ENCODE results near the gene SEC24A. TPM values are rescaled to one million over a fixed set of nuclear protein-coding genes. Genes with fewer than 3 reads are reported as not detected.
"Not testable (repeated sequence)": the region's sequence is repeated elsewhere in the genome, so short reads cannot be mapped to it uniquely, and the experiment has no call there.

SEC24A gene
- 5.2 and 25.8 TPM in 2 replicates for total RNA-seq (2014; rRNA removed; shearing (Covaris generic); ENCODE audit: low replicate concordance)

DNA sequence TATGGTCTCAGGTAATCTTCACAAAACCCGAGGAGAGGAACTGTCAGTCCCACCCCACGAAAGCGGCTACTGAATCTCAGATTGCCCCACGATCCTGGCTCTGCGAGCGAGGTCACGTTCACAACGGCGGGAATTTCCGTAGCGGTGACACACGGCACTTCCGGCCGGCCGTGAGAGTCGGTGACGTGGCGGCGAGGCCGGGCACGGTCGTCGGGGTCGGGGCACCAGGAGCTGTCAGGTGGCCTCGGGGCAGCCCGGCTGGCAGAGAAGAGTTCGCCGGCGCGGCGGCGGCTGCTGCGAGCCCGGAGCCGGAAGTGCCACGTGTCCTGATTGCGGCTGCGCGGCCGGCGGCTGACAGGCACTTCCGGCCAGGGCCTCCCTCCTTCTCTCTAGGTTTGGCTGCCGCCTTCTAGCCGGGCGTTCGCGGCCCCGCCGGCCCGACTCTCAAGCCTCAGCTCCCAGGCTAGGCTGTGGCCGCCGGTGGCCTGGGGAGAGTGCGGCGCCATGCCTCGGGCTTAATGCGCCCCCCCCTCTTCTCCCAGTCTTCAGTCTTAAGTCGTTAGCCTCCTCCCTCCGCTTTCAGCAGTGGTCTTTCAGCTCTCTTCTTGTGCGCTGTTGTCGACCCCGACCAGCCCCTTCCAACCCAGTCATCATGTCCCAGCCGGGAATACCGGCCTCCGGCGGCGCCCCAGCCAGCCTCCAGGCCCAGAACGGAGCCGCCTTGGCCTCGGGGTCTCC is at the start of gene SEC24A:
TSS of gene SEC24A (plus strand) at position 361 of the 738 bp plus-strand sequence. CDS start at position 653, 292 bp downstream.
- no peaks in the 10 kb centered on the region for H3K36me3 ChIP-seq (ENCODE audit: insufficient read depth, low read length)
- peak; percentile 95 for DNase-seq
- H3K4me2 ChIP-seq (ENCODE audit: low read depth, low read length, poor library complexity, severe bottlenecking) = peak within 1 kb of the TSS; percentile 85
- H3K9me2 ChIP-seq (replicated peaks; ENCODE audit: insufficient read depth, low read length) = no peaks in the 10 kb centered on the region
- H3K79me2 ChIP-seq (ENCODE audit: low read length) = peaks cover 48% of the 10 kb centered on the region
- H3K9me3 ChIP-seq (ENCODE audit: low read length) = no peaks in the 10 kb centered on the region
- H3K27me3 ChIP-seq (ENCODE audit: low read length) = no peaks in the 10 kb centered on the region
- peak within 1 kb of the TSS; percentile 89 for H3K4me3 ChIP-seq (ENCODE audit: low read length)
- peaks cover 21% of the 10 kb centered on the region for H3K4me1 ChIP-seq (ENCODE audit: low read length)
- H3K9ac ChIP-seq (ENCODE audit: low read length) = peak within 1 kb of the TSS; percentile 93
- H4K20me1 ChIP-seq (ENCODE audit: insufficient read depth, low read depth, low read length) = no peaks in the 10 kb centered on the region
- peak within 1 kb of the TSS; percentile 77 for H2AFZ ChIP-seq (ENCODE audit: low read length)
- H3K27ac ChIP-seq (ENCODE audit: low read length) = peak within 1 kb of the TSS; percentile 95

GRCh38 chr5:134599820-134600219 is 48.8 kb upstream of the SEC24A start:
- DNase-seq; H3K27ac ChIP-seq (ENCODE audit: low read length); H3K9me3 ChIP-seq (ENCODE audit: low read length); H3K79me2 ChIP-seq (ENCODE audit: low read length); H3K4me1 ChIP-seq (ENCODE audit: low read length); H3K9ac ChIP-seq (ENCODE audit: low read length); H2AFZ ChIP-seq (ENCODE audit: low read length); H3K27me3 ChIP-seq (ENCODE audit: low read length); H4K20me1 ChIP-seq (ENCODE audit: insufficient read depth, low read depth, low read length); H3K4me2 ChIP-seq (ENCODE audit: low read depth, low read length, poor library complexity, severe bottlenecking); H3K4me3 ChIP-seq (ENCODE audit: low read length); H3K9me2 ChIP-seq (replicated peaks; ENCODE audit: insufficient read depth, low read length): not testable (repeated sequence)
- peaks cover 11% of the 10 kb centered on the region; the same call in 1 of the 2 replicates for H3K36me3 ChIP-seq (ENCODE audit: insufficient read depth, low read length)

- H3K36me3 ChIP-seq (ENCODE audit: insufficient read depth, low read length) = peaks cover 17% of the 10 kb centered on the region; the same call in 1 of the 2 replicates
- H3K4me3 ChIP-seq (ENCODE audit: low read length) = no peak overlapping the region
- no peaks in the 10 kb centered on the region for H3K9me3 ChIP-seq (ENCODE audit: low read length)
- no peaks in the 10 kb centered on the region for H4K20me1 ChIP-seq (ENCODE audit: insufficient read depth, low read depth, low read length)
- no peak overlapping the region for H3K4me2 ChIP-seq (ENCODE audit: low read depth, low read length, poor library complexity, severe bottlenecking)
- no peak overlapping the region for H2AFZ ChIP-seq (ENCODE audit: low read length)
- H3K27me3 ChIP-seq (ENCODE audit: low read length) = no peaks in the 10 kb centered on the region
- no peaks in the 10 kb centered on the region for H3K79me2 ChIP-seq (ENCODE audit: low read length)
- no peak for DNase-seq
- no peaks in the 10 kb centered on the region for H3K9me2 ChIP-seq (replicated peaks; ENCODE audit: insufficient read depth, low read length)
- H3K4me1 ChIP-seq (ENCODE audit: low read length) = no peaks in the 10 kb centered on the region
- no peak overlapping the region for H3K9ac ChIP-seq (ENCODE audit: low read length)
- H3K27ac ChIP-seq (ENCODE audit: low read length) = no peak overlapping the region
These were observed 48.0 kb upstream of the SEC24A start for GRCh38 chr5:134600600-134600999.

GRCh38 chr5:134603059-134603458 is 45.5 kb upstream of the SEC24A start:
- peaks cover 34% of the 10 kb centered on the region; the same call in 1 of the 2 replicates for H3K36me3 ChIP-seq (ENCODE audit: insufficient read depth, low read length)
- no peak overlapping the region for H3K9ac ChIP-seq (ENCODE audit: low read length)
- no peaks in the 10 kb centered on the region for H3K4me1 ChIP-seq (ENCODE audit: low read length)
- no peaks in the 10 kb centered on the region for H4K20me1 ChIP-seq (ENCODE audit: insufficient read depth, low read depth, low read length)
- H3K27me3 ChIP-seq (ENCODE audit: low read length) = no peaks in the 10 kb centered on the region
- H3K4me2 ChIP-seq (ENCODE audit: low read depth, low read length, poor library complexity, severe bottlenecking) = no peak overlapping the region
- no peak overlapping the region for H3K27ac ChIP-seq (ENCODE audit: low read length)
- no peak for DNase-seq
- no peak overlapping the region for H2AFZ ChIP-seq (ENCODE audit: low read length)
- H3K79me2 ChIP-seq (ENCODE audit: low read length) = no peaks in the 10 kb centered on the region
- H3K4me3 ChIP-seq (ENCODE audit: low read length) = no peak overlapping the region
- no peaks in the 10 kb centered on the region for H3K9me2 ChIP-seq (replicated peaks; ENCODE audit: insufficient read depth, low read length)
- H3K9me3 ChIP-seq (ENCODE audit: low read length) = no peaks in the 10 kb centered on the region

GRCh38 chr5:134604908-134605307 is 43.7 kb upstream of the SEC24A start:
- H3K4me2 ChIP-seq (ENCODE audit: low read depth, low read length, poor library complexity, severe bottlenecking) = no peak overlapping the region
- H3K27me3 ChIP-seq (ENCODE audit: low read length) = no peaks in the 10 kb centered on the region
- H3K36me3 ChIP-seq (ENCODE audit: insufficient read depth, low read length) = peaks cover 38% of the 10 kb centered on the region; the same call in 1 of the 2 replicates

DNA sequence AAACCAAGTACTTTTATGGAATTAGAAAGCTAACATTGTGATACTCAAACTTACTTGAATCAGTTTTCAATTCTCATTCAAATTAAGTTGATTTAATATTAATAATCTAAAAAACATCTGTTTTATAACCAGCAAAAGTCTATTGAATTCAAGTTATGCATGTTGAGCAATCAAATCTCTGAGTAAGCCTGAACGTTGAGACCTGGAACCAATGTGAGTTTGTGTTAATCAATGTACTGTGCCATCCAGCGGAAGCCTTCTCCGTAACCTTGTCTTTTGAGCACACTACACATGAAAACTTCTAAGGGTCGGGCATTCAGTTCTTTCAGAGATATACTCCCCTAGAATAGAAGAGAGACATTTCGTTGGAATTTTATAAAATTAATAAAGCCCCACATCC is 41.9 kb upstream of the SEC24A start:
- Histone ChIP-seq H3K9me3 (ENCODE audit: low read length) (no peaks in the 10 kb centered on the region), H3K36me3 (ENCODE audit: insufficient read depth, low read length) (peaks cover 48% of the 10 kb centered on the region; the same call in 1 of the 2 replicates), H3K27me3 (ENCODE audit: low read length) (no peaks in the 10 kb centered on the region), H3K4me2 (ENCODE audit: low read depth, low read length, poor library complexity, severe bottlenecking) (no peak overlapping the region), H3K4me3 (ENCODE audit: low read length) (no peak overlapping the region), H3K4me1 (ENCODE audit: low read length) (peaks cover 3% of the 10 kb centered on the region; the same call in 1 of the 2 replicates), H2AFZ (ENCODE audit: low read length) (no peak overlapping the region), H3K9me2 (replicated peaks; ENCODE audit: insufficient read depth, low read length) (no peaks in the 10 kb centered on the region), H3K79me2 (ENCODE audit: low read length) (no peaks in the 10 kb centered on the region), H3K27ac (ENCODE audit: low read length) (no peak overlapping the region), H3K9ac (ENCODE audit: low read length) (no peak overlapping the region), H4K20me1 (ENCODE audit: insufficient read depth, low read depth, low read length) (no peaks in the 10 kb centered on the region)
- no peak for DNase-seq

More at GRCh38 chr5:134604908-134605307, 43.7 kb upstream of the SEC24A start:
- no peak for DNase-seq
- no peaks in the 10 kb centered on the region for H3K79me2 ChIP-seq (ENCODE audit: low read length)
- no peaks in the 10 kb centered on the region for H4K20me1 ChIP-seq (ENCODE audit: insufficient read depth, low read depth, low read length)
- H3K9me2 ChIP-seq (replicated peaks; ENCODE audit: insufficient read depth, low read length) = no peaks in the 10 kb centered on the region
- H2AFZ ChIP-seq (ENCODE audit: low read length) = no peak overlapping the region
- peaks cover 3% of the 10 kb centered on the region; the same call in 1 of the 2 replicates for H3K4me1 ChIP-seq (ENCODE audit: low read length)
- H3K9ac ChIP-seq (ENCODE audit: low read length) = no peak overlapping the region
- no peak overlapping the region for H3K4me3 ChIP-seq (ENCODE audit: low read length)
- H3K9me3 ChIP-seq (ENCODE audit: low read length) = no peaks in the 10 kb centered on the region
- no peak overlapping the region for H3K27ac ChIP-seq (ENCODE audit: low read length)

GRCh38 chr5:134608555-134608954 is 40.0 kb upstream of the SEC24A start:
- Histone ChIP-seq H3K4me3 (ENCODE audit: low read length) (no peak overlapping the region), H2AFZ (ENCODE audit: low read length) (no peak overlapping the region), H3K4me2 (ENCODE audit: low read depth, low read length, poor library complexity, severe bottlenecking) (no peak overlapping the region), H3K4me1 (ENCODE audit: low read length) (peaks cover 3% of the 10 kb centered on the region; the same call in 1 of the 2 replicates), H3K9ac (ENCODE audit: low read length) (no peak overlapping the region), H3K9me2 (replicated peaks; ENCODE audit: insufficient read depth, low read length) (no peaks in the 10 kb centered on the region), H3K27me3 (ENCODE audit: low read length) (no peaks in the 10 kb centered on the region), H3K9me3 (ENCODE audit: low read length) (no peaks in the 10 kb centered on the region), H3K36me3 (ENCODE audit: insufficient read depth, low read length) (peaks cover 48% of the 10 kb centered on the region; the same call in 1 of the 2 replicates), H3K79me2 (ENCODE audit: low read length) (no peaks in the 10 kb centered on the region), H3K27ac (ENCODE audit: low read length) (no peak overlapping the region), H4K20me1 (ENCODE audit: insufficient read depth, low read depth, low read length) (no peaks in the 10 kb centered on the region)
- no peak for DNase-seq

DNA sequence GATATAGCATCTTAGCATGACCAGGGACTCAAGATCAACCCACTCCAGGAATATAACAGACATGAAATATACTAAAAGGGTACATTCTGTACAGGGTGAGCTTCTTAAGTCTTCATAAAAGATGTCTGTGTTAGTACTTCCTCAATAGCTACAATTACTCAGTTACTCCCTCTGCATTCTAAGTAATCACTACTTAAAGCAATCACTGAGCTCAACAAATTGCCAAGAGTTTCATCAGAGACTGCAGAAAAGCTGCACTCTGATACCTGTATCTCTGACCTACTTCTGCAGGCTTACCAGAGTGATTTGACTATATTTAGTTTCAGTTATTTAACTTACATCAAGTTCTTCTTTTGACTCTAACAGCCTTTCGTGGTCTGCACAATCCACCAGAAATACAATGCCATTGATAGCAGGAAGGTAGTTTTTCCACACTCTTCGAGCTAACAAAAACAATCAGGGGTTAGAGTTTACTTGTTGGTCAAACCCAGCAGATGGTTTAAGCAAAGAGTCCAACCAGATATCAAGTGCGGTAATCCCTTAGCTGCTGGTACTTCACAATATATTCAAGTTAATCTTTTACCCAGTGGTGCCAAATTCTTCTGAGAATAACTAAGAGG is 39.2 kb upstream of the SEC24A start:
- H3K9me3 ChIP-seq (ENCODE audit: low read length) = no peaks in the 10 kb centered on the region
- no peak overlapping the region for H3K9ac ChIP-seq (ENCODE audit: low read length)
- H4K20me1 ChIP-seq (ENCODE audit: insufficient read depth, low read depth, low read length) = no peaks in the 10 kb centered on the region
- H3K4me2 ChIP-seq (ENCODE audit: low read depth, low read length, poor library complexity, severe bottlenecking) = no peak overlapping the region
- H3K36me3 ChIP-seq (ENCODE audit: insufficient read depth, low read length) = peaks cover 44% of the 10 kb centered on the region; the same call in 1 of the 2 replicates
- no peaks in the 10 kb centered on the region for H3K9me2 ChIP-seq (replicated peaks; ENCODE audit: insufficient read depth, low read length)
- H2AFZ ChIP-seq (ENCODE audit: low read length) = no peak overlapping the region
- H3K4me1 ChIP-seq (ENCODE audit: low read length) = peaks cover 3% of the 10 kb centered on the region; the same call in 1 of the 2 replicates
- H3K27ac ChIP-seq (ENCODE audit: low read length) = no peak overlapping the region
- no peaks in the 10 kb centered on the region for H3K79me2 ChIP-seq (ENCODE audit: low read length)
- no peaks in the 10 kb centered on the region for H3K27me3 ChIP-seq (ENCODE audit: low read length)
- DNase-seq = no peak
- no peak overlapping the region for H3K4me3 ChIP-seq (ENCODE audit: low read length)
